H9 (cell line): ENCODE data around the gene FBXO21. TPM values are rescaled to one million over a fixed set of nuclear protein-coding genes. Genes with fewer than 3 reads are reported as not detected.

ENCODE experiments used
- DNase-seq: peaks from one replicate; pipeline ENCODE4 v3.0.0-alpha.2; 2017
- H2AFZ ChIP-seq: one replicate; pipeline ENCODE4 v1.6.1; 2013; ENCODE audit warnings: mild to moderate bottlenecking, low read length, control low read depth, moderate library complexity
- H2AK5ac ChIP-seq: 2 replicates; pipeline ENCODE4 v1.6.1; 2013; ENCODE audit warnings: low read length, control low read depth, mixed read lengths; ENCODE audit not compliant: insufficient read length
- H2BK120ac ChIP-seq: one replicate; pipeline ENCODE4 v1.6.1; 2013; ENCODE audit warnings: low read depth, mild to moderate bottlenecking, low read length, control low read depth, inconsistent platforms; ENCODE audit not compliant: poor library complexity, severe bottlenecking
- H2BK12ac ChIP-seq: 2 replicates; pipeline ENCODE4 v1.6.1; 2013; ENCODE audit warnings: low read length, control low read depth, mixed read lengths, low read depth; ENCODE audit not compliant: insufficient read length
- H2BK15ac ChIP-seq: 2 replicates; pipeline ENCODE4 v1.6.1; 2013; ENCODE audit warnings: low read depth, low read length, control low read depth
- H2BK20ac ChIP-seq: one replicate; pipeline ENCODE4 v1.6.1; 2013; ENCODE audit warnings: low read depth, mild to moderate bottlenecking, low read length, control low read depth, inconsistent platforms; ENCODE audit not compliant: poor library complexity, severe bottlenecking
- H2BK5ac ChIP-seq: 2 replicates; pipeline ENCODE4 v1.6.1; 2013; ENCODE audit warnings: low read length, control low read depth, mixed read lengths; ENCODE audit not compliant: insufficient read length
- H3K14ac ChIP-seq: 2 replicates; pipeline ENCODE4 v1.6.1; 2013; ENCODE audit warnings: low read length, control low read depth; ENCODE audit not compliant: insufficient read depth
- H3K18ac ChIP-seq: 2 replicates; pipeline ENCODE4 v1.6.1; 2013; ENCODE audit warnings: low read depth, mild to moderate bottlenecking, mixed read lengths, low read length, control low read depth; ENCODE audit not compliant: insufficient read length
- H3K23ac ChIP-seq: 2 replicates; pipeline ENCODE4 v1.6.1; 2013; ENCODE audit warnings: low read length, control low read depth, mixed read lengths, low read depth; ENCODE audit not compliant: insufficient read length
- H3K23me2 ChIP-seq: 2 replicates; pipeline ENCODE4 v1.6.1; 2013; ENCODE audit warnings: low read depth, mild to moderate bottlenecking, mixed read lengths, low read length, control low read depth; ENCODE audit not compliant: insufficient read length, poor library complexity, severe bottlenecking
- H3K27ac ChIP-seq: 2 replicates; pipeline ENCODE4 v1.5.1; 2013; ENCODE audit warnings: low read length, control low read depth, mixed read lengths, low read depth; ENCODE audit not compliant: insufficient read length
- H3K27me3 ChIP-seq: 2 replicates; pipeline ENCODE4 v1.6.1; 2013; ENCODE audit warnings: low read length, control low read depth, inconsistent platforms; ENCODE audit not compliant: insufficient read depth
- H3K4ac ChIP-seq: 2 replicates; pipeline ENCODE4 v1.6.1; 2013; ENCODE audit warnings: low read depth, mild to moderate bottlenecking, control low read depth, inconsistent platforms, low read length, moderate library complexity
- H3K4me1 ChIP-seq: 2 replicates; pipeline ENCODE4 v1.6.1; 2013; ENCODE audit warnings: low read length, control low read depth, inconsistent platforms; ENCODE audit not compliant: insufficient read depth
- H3K4me2 ChIP-seq: 2 replicates; pipeline ENCODE4 v1.6.1; 2013; ENCODE audit warnings: low read length, control low read depth, mixed read lengths; ENCODE audit not compliant: insufficient read length, insufficient read depth
- H3K56ac ChIP-seq: 2 replicates; pipeline ENCODE4 v1.6.1; 2013; ENCODE audit warnings: low read depth, mild to moderate bottlenecking, mixed read lengths, low read length, control low read depth; ENCODE audit not compliant: insufficient read length
- H3K79me1 ChIP-seq: 2 replicates; pipeline ENCODE4 v1.6.1; 2013; ENCODE audit warnings: low read depth, mild to moderate bottlenecking, moderate library complexity, low read length, control low read depth, inconsistent platforms; ENCODE audit not compliant: insufficient read depth, poor library complexity, severe bottlenecking
- H3K79me2 ChIP-seq: 2 replicates; pipeline ENCODE4 v1.6.1; 2013; ENCODE audit warnings: low read length, control low read depth, inconsistent platforms; ENCODE audit not compliant: insufficient read depth
- H3K9ac ChIP-seq: 2 replicates; pipeline ENCODE4 v1.6.1; 2013; ENCODE audit warnings: low read length, control low read depth, mixed read lengths; ENCODE audit not compliant: insufficient read length; ENCODE audit errors: extremely low read depth
- H3K9me3 ChIP-seq: one replicate; pipeline ENCODE4 v1.6.1; 2013; ENCODE audit warnings: low read depth, low read length, inconsistent platforms; ENCODE audit not compliant: control insufficient read depth
- H3T11ph ChIP-seq: one replicate; pipeline ENCODE4 v1.6.1; 2013; ENCODE audit warnings: mild to moderate bottlenecking, low read length, control low read depth, inconsistent platforms
- H4K20me1 ChIP-seq: one replicate; pipeline ENCODE4 v1.6.1; 2013; ENCODE audit not compliant: control insufficient read depth, insufficient read length, insufficient read depth
- H4K5ac ChIP-seq: 2 replicates; pipeline ENCODE4 v1.6.1; 2013; ENCODE audit warnings: low read depth, mild to moderate bottlenecking, mixed read lengths, low read length, control low read depth; ENCODE audit not compliant: insufficient read length
- H4K8ac ChIP-seq: replicated peaks from 2 replicates; pipeline ENCODE4 v1.6.1; 2013; ENCODE audit warnings: low read length, control low read depth, mixed read lengths, low read depth; ENCODE audit not compliant: insufficient read length
- H4K91ac ChIP-seq: 2 replicates; pipeline ENCODE4 v1.6.1; 2013; ENCODE audit warnings: low read depth, mild to moderate bottlenecking, moderate library complexity, mixed read lengths, low read length, control low read depth; ENCODE audit not compliant: insufficient read length
- H3K27ac Mint-ChIP-seq, 3 experiments: 2 replicates in 2 of 3; 3 replicates in 1 of 3; pipeline ENCODE4 v1.8.0; 2020 to 2021; ENCODE audit warnings: mixed read lengths in 3 of 3, mild to moderate bottlenecking in 1 of 3, moderate library complexity in 1 of 3
- H3K27me3 Mint-ChIP-seq: 2 replicates; pipeline ENCODE4 v1.8.0; 2021; ENCODE audit warnings: low read depth, mild to moderate bottlenecking, moderate library complexity, mixed read lengths
- H3K36me3 Mint-ChIP-seq, 3 experiments: 2 replicates in 2 of 3; 3 replicates in 1 of 3; pipeline ENCODE4 v1.8.0; 2020 to 2021; ENCODE audit warnings: low read depth in 3 of 3, mixed read lengths in 3 of 3; ENCODE audit not compliant: insufficient read depth in 1 of 3
- H3K4me1 Mint-ChIP-seq, 2 experiments: 2 replicates each; pipeline ENCODE4 v1.8.0; 2020; ENCODE audit warnings: mixed read lengths in 2 of 2
- H3K4me3 Mint-ChIP-seq, 2 experiments: 2 replicates in 1 of 2; 3 replicates in 1 of 2; pipeline ENCODE4 v1.8.0; 2020 to 2021; ENCODE audit warnings: mild to moderate bottlenecking in 2 of 2, mixed read lengths in 2 of 2, moderate library complexity in 1 of 2
- H3K9me3 Mint-ChIP-seq, 2 experiments: 2 replicates in 1 of 2; 3 replicates in 1 of 2; pipeline ENCODE4 v1.8.0; 2020; ENCODE audit warnings: mild to moderate bottlenecking in 2 of 2, mixed read lengths in 2 of 2, moderate library complexity in 1 of 2
- WGBS: extraction: QIAGEN DNeasy Blood & Tissue Kit; methylation state at CpG from one replicate; pipeline ENCODE4 v1.1.7; 2013; ENCODE audit warnings: missing lambda C conversion rate, low lambda C conversion rate, mixed read lengths; ENCODE audit not compliant: insufficient read length; ENCODE audit errors: extremely low coverage; 5-methylcytosine and 5-hydroxymethylcytosine counted together
- total RNA-seq: library from RNA; stranded (reverse); gene quantifications from 2 replicates; pipeline ENCODE4 v1.2.1, GENCODE V29; 2021
- TF ChIP-seq, protein P1 (sequence below): fragments of 200-600 bp; sonication (generic); conservative IDR thresholded peaks from 3 replicates; pipeline ENCODE4 v1.8.0; 2021; ENCODE audit warnings: antibody characterized with exemption, mild to moderate bottlenecking

FBXO21 gene
- total RNA-seq, 1 experiment from 2014 or later = 58.6 TPM

DNA sequence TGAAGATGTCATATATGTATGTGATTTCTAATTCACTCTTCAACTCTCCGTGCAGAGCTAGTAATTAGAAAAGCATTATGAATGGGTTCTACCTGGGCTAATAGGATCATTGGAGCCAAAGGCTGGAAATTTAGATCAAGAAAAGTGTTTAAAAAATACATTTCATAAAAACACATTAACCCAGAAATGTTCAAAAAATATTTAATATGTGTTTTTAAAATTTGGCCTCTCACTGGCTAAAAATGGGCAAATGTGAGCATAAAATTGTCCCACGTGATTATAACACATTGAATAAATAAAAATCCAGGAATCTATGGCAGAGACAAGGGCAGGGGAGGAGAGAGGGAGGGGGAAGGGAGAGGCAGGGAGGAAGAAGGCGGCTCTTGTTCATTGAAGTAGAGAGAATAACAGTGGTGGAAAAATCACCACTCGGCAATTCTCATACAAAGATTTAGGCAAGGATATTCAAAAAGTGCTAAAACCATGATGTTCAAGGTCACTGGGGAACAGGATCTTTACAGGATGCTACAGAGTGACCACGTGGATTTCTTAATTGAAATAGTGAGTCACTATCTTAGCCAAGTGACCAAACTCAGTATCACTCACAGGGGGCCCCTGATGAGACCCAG is 38.8 kb downstream of the FBXO21 start:
- H3K18ac ChIP-seq = no peak overlapping the region
- no peak overlapping the region for H2BK15ac ChIP-seq
- no peaks in the 10 kb centered on the region for H3K27me3 ChIP-seq
- Mint-ChIP-seq H3K4me3 (no peak overlapping the region), H3K27ac (peak overlapping the region in 2 of 3 experiments; percentile 21 to 39; a peak in 3 of 7 replicates), H3K27me3 (no peaks in the 10 kb centered on the region), H3K4me1 (peaks cover 26 to 27% of the 10 kb centered on the region in 2 experiments), H3K9me3 (no peaks in the 10 kb centered on the region; a peak in 1 of 5 replicates), H3K36me3 (peaks cover 31 to 80% (median 59%) of the 10 kb centered on the region in 3 experiments)
- no CpG with 5 or more reads among the region's 5 CpGs for WGBS
- H3K4me1 ChIP-seq = no peaks in the 10 kb centered on the region; the same call in 1 of the 2 replicates
- no peak overlapping the region for H3K23ac ChIP-seq
- H2BK5ac ChIP-seq = no peak overlapping the region
- no peak overlapping the region for H3K9ac ChIP-seq
- TF ChIP-seq, protein P1, sequence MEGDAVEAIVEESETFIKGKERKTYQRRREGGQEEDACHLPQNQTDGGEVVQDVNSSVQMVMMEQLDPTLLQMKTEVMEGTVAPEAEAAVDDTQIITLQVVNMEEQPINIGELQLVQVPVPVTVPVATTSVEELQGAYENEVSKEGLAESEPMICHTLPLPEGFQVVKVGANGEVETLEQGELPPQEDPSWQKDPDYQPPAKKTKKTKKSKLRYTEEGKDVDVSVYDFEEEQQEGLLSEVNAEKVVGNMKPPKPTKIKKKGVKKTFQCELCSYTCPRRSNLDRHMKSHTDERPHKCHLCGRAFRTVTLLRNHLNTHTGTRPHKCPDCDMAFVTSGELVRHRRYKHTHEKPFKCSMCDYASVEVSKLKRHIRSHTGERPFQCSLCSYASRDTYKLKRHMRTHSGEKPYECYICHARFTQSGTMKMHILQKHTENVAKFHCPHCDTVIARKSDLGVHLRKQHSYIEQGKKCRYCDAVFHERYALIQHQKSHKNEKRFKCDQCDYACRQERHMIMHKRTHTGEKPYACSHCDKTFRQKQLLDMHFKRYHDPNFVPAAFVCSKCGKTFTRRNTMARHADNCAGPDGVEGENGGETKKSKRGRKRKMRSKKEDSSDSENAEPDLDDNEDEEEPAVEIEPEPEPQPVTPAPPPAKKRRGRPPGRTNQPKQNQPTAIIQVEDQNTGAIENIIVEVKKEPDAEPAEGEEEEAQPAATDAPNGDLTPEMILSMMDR = no peak; the same call in 2 of the 3 replicates
- H4K8ac ChIP-seq = no peak overlapping the region
- no peak overlapping the region for H3T11ph ChIP-seq
- H2BK120ac ChIP-seq = no peak overlapping the region
- no peaks in the 10 kb centered on the region for H4K20me1 ChIP-seq
- no peak overlapping the region for H3K56ac ChIP-seq
- H3K14ac ChIP-seq = no peak overlapping the region
- no peak overlapping the region for H2AFZ ChIP-seq
- H2BK12ac ChIP-seq = no peak overlapping the region
- no peaks in the 10 kb centered on the region for H3K79me2 ChIP-seq
- no peaks in the 10 kb centered on the region for H3K79me1 ChIP-seq
- H3K4ac ChIP-seq = no peak overlapping the region
- no peak overlapping the region for H3K4me2 ChIP-seq
- H2BK20ac ChIP-seq = no peak overlapping the region
- no peaks in the 10 kb centered on the region for H3K23me2 ChIP-seq
- DNase-seq = no peak
- no peaks in the 10 kb centered on the region for H3K9me3 ChIP-seq
- no peak overlapping the region for H4K5ac ChIP-seq
- no peak overlapping the region for H4K91ac ChIP-seq
- no peak overlapping the region for H3K27ac ChIP-seq
- H2AK5ac ChIP-seq = no peak overlapping the region
